C4-2B (cell line): ENCODE results near the gene INTS12.

ENCODE experiments used
- CTCF ChIP-seq: fragments of 450-650 bp; conservative IDR thresholded peaks from 2 replicates; pipeline ENCODE4 v1.5.1; 2017; ENCODE audit warnings: mild to moderate bottlenecking
- ZFX ChIP-seq: fragments of 450-650 bp; IDR thresholded peaks from 2 replicates; pipeline ENCODE4 v1.6.1; 2017

DNA sequence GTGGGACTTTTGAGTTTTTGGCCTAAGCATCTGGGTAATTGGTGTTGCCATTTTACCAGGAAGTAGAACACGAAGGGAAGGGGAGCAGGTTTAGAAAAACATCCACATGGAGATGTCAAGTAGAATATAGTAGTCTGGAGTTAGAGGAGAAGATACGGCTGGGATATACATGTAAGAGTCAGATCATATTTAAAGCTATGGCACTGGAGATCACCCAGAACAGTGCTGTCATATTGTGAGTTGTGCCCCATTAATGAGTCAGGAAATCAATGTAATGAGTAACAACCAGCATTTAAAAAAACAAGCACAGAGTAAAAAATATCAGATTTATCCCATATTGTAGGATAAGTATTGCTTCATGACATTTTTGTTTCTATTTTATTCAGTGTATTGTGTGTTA lies 4.3 kb upstream of the INTS12 start:
- no peak for TF ChIP-seq CTCF
- no peak for TF ChIP-seq ZFX
